GM21723 (cell line): ENCODE data around the gene L1CAM.

Experiments used
- ATAC-seq: cut with Tn5 transposase; IDR thresholded peaks from one replicate; pipeline ENCODE4 v1.9.1; 2021; ENCODE audit warnings: mild to moderate bottlenecking, moderate library complexity; ENCODE audit not compliant: unreplicated experiment

Gene L1CAM

GRCh38 chrX:153878969-153879653 lies 6.9 kb downstream of the L1CAM start:
- no peak for ATAC-seq

DNA sequence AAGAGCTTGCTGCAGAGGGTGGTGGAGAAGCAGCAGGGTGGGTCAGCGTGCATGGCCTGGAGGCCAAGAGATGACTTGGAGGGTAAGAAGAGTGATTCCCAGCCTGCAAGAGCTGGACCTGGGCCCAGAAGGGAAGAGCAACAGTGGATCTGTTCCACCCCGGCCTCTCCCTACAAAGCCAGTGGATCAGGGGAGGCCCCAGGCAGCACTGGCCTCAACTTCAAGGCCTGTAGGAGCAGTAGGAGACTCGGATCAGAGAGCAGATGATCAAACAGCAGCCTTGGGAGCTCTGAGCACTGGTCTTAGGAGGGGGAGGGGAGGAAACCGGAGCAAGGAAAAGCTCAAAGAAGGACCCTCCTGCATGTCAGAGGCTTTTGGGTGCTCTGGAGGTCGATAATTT lies 7.6 kb downstream of the L1CAM start:
- ATAC-seq = no peak

DNA sequence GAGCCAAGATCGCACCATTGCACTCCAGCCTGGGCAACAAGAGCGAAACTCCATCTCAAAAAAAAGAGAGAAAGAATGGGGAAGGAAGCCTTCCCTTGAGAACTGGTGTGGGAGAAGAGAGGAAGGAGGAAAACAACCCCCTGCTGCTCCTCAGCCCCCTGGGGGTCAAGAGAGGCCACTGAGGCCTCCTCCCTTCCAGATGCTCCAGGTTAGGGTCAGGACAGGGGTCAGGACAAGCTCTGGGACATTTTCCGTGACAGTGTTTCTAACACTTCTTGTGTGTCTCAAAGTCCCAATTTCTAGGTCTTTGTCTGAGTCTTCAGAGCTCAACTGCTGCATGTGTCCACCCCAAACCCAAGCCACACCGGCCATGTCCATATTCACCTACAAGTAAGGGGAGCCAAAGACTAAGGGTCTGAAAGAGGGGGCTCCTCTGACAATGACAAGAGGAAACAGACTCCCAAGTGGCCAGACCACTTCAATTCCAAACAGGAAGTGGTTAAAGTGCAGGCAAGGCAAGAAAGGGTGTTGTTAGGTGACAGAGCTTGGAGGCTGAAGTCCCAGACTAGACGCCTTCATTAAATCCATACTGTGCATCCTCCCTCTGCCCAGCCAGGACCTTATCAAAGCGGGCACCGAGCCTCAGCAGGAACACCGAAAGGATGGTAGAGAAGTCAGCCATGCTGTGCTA lies 8.3 kb downstream of the L1CAM start:
- ATAC-seq = no peak

GRCh38 chrX:153876112-153876491 lies 9.9 kb downstream of the L1CAM start:
- no peak for ATAC-seq

GRCh38 chrX:153875391-153876111 lies 10.4 kb downstream of the L1CAM start:
- ATAC-seq = no peak

- no peak for ATAC-seq
These were observed 11.4 kb downstream of the L1CAM start for GRCh38 chrX:153874366-153875125.

DNA sequence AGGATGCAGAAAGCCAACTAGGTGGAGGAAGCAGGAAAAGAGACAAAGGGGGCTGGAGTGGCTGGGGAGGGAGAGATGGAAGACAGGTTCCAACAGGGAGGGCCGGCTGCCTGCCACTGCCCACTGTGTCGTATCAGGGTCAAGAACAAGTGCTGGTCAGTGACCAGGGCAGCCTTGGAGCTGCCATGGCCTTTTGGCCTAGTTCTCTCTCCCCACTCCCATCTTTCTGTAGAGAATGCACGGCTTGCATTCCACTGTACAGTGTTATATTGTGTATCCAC lies 11.9 kb downstream of the L1CAM start:
- no peak for ATAC-seq

DNA sequence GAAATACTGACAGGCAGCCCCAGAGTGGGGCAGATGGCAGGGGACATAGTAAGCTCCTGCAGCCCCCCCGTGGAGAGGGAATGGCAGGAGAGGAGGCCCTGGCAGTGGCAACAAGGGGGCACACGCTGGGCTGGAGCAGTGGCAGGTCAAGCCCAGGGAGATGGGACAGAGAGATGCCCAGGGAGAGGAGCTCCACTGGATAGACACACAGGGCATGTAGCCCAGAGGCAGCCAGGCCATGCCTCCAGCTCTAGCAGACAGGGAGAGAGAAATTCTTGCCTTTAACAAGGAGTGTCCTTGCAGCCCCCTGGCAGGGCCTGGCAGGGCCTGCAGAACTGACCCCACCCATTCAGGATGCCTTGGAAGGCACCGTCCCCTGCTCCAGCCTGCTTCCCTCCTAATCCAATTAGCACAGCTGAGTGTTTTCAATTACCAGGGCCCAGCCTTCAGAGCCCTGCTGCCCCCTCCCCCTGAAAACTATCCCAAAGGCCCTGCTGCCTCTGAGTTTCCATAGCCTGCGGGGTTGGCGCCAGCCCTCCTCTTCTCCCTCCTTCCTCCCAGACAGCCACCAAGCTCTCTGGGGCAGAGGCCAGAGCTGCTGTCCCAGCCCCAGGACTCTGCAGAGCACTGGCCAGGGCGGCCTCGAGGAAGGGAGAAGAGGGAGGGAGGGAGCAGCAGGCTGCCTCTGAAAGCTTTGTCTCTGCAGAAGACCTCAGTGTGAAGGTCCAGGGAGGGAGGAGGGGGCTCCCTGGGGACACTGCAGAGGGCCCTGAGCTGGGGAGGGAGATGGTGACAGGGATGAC lies 12.5 kb downstream of the L1CAM start:
- no peak for ATAC-seq

DNA sequence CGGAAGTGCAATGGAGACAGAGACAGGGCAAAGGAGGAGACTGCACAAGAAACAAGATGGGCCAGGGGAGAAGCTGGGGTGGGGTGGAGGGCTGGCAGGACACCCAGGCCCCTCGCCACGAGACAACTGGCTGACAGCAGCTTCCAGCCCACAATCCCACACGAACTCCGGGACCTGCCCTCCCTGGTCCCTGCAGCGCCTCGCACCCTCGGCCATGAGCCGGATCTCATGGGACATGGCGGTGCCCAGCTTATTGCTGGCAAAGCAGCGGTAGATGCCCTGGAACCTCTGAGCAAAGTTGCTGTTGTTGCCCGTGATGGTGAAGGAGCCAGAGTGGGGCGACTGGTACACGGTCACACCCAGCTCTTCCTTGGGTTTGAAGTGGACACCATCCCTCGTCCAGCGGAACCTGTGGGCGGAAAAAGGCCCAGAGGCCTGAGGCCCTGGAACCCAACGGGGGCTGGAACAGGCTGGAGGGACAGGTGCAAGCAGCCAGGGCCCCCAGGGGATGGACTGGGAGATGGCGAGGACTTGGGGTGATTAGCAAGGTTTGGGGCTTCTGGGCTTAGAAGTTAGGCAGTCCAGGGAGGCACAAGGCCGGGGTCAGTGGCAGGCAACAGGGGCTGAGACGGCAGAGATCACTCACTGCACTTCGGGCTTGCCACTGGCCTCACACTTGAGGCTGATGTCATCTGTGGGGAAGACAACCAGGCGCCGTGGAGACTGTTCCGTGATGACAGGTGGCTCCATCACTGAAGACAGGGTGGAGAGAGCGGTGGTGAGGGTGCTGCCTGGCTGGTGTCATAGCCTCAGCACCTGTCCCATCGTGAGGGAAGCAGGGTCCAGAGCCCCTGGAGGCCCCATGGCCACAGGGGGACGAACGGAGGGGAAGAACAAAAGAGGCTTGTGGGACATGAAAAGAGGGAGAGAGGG lies 13.8 kb downstream of the L1CAM start:
- no peak for ATAC-seq

DNA sequence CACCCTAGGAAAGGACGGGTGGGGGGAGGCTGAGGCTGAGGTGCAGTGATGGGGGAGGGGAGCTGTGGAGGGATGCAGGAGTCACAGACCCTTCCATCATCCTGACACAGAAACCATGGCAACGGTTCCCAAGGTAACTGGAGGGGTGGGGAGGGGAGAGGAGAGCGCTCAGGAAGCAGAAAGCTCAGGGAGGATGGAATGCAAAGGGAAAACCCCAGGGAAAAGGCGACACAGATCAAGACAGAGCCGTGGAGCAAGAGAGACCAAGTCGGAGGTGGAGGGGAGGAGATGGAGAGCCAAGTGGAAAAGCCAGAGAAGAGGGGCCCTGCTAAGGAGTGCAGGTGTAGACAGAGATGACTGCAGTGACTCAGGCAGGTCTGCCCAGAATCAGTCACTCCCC lies 14.5 kb downstream of the L1CAM start:
- ATAC-seq = no peak

- no peak for ATAC-seq
These were observed 15.1 kb downstream of the L1CAM start for GRCh38 chrX:153870791-153871360.

GRCh38 chrX:153870288-153870690 lies 15.7 kb downstream of the L1CAM start:
- ATAC-seq = no peak

DNA sequence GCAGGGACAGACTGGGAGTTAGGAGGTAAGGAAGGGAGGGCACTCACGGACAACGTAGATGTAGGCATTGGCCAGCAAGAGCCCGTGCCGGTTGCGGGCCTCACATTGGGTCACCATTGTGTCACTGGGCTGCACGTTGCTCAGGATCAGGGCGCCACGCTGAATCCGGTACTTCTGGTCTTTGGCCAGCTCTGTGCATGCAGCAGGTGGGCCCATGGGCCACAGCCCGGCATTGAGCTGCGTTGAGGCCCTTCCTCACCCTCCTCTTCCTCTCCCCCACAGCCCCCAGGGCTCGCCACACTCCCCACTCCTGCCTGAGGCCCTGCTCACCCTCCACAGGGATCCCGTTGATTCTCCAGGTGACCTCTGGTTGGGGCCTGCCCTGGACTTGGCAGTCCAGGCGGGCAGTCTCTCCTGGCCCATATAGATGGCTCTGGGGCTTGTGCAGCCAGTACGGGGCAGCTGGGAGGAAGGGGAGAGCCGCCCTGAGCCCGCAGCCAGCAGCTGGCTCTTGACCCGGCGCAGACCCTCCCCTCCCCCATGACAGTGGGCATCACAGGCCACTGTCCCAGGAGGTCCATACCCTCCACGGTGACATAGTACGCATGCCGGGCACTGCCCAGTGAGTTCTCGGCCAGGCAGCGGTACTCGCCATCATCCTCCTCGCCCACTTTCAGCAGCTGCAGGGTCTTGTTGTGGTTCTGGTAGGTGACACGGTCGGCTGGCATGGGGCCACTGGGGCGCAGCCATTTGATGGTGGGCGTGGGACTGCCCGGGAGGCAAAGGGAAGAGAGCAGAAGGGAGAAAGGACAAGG lies 16.3 kb downstream of the L1CAM start:
- no peak for ATAC-seq

- no peak for ATAC-seq
These were observed 17.1 kb downstream of the L1CAM start for GRCh38 chrX:153868576-153869472.

GRCh38 chrX:153867671-153868070 lies 18.3 kb downstream of the L1CAM start:
- ATAC-seq = no peak

- no peak for ATAC-seq
These were observed 18.8 kb downstream of the L1CAM start for GRCh38 chrX:153867139-153867538.

GRCh38 chrX:153866302-153867019 lies 19.5 kb downstream of the L1CAM start:
- ATAC-seq = no peak
